Panc1 (cell line): ENCODE measurements around the gene CROCC2. TPM values are rescaled to one million over a fixed set of nuclear protein-coding genes. Genes with fewer than 3 reads are reported as not detected.

ENCODE experiments used
- ATAC-seq: fragments of 200-7000 bp; cut with Tn5 transposase; 2 replicates; pipeline ENCODE4 v1.9.1; 2020; ENCODE audit warnings: mild to moderate bottlenecking, moderate library complexity
- BruUV-seq: library from RNA; stranded (reverse); fragments of 400-500 nt; replicated peaks from 2 replicates; lab custom pipeline; 2021; lab: Mats Ljungman, UMichigan
- CTCF ChIA-PET: fragments of 300-600 bp; sonication (Branson Sonifier 250); formaldehyde crosslinking; loops from one replicate; lab custom pipeline; 2022; ENCODE audit warnings: antibody characterized with exemption; lab: Charles Lee
- POLR2A ChIA-PET: fragments of 300-600 bp; sonication (Branson Sonifier 250); formaldehyde crosslinking; loops from one replicate; lab custom pipeline; 2022; ENCODE audit warnings: antibody characterized with exemption; lab: Charles Lee
- DNase-seq: peaks from one replicate; pipeline ENCODE4 v3.0.0-alpha.2; 2010; ENCODE audit warnings: low read depth, low spot score
- H3K27ac ChIP-seq: 2 replicates; pipeline ENCODE4 v1.5.1; 2011; ENCODE audit warnings: mild to moderate bottlenecking, low read length, inconsistent platforms
- H3K27me3 ChIP-seq: fragments of 200-500 bp; sonication (Bioruptor generic); 2 replicates; pipeline ENCODE4 v1.6.0; 2014; ENCODE audit warnings: low read length, inconsistent platforms; ENCODE audit not compliant: control insufficient read depth, insufficient read depth
- H3K36me3 ChIP-seq: fragments of 200-500 bp; sonication (Bioruptor generic); 2 replicates; pipeline ENCODE4 v1.5.1; 2014; ENCODE audit warnings: inconsistent platforms, mild to moderate bottlenecking, low read length, moderate library complexity; ENCODE audit not compliant: control insufficient read depth, insufficient read depth
- H3K4me1 ChIP-seq: 2 replicates; pipeline ENCODE4 v1.5.1; 2011; ENCODE audit warnings: inconsistent platforms, mild to moderate bottlenecking, low read length, moderate library complexity; ENCODE audit not compliant: control insufficient read depth, insufficient read depth
- H3K4me3 ChIP-seq, 2 experiments: 2 replicates each; pipeline ENCODE4 v1.5.1; 2011 to 2012; ENCODE audit warnings: low read depth in 2 of 2, low read length in 2 of 2, mild to moderate bottlenecking in 2 of 2, inconsistent platforms in 1 of 2, moderate library complexity in 1 of 2
- H3K9me3 ChIP-seq: fragments of 200-500 bp; sonication (Bioruptor generic); 2 replicates; pipeline ENCODE4 v1.5.1; 2014; ENCODE audit warnings: low read depth, mild to moderate bottlenecking, inconsistent platforms, low read length, moderate library complexity; ENCODE audit not compliant: control insufficient read depth, insufficient read depth
- POLR2AphosphoS5 ChIP-seq: IDR thresholded peaks from 2 replicates; pipeline ENCODE4 v1.6.1; 2012; ENCODE audit warnings: mild to moderate bottlenecking, low read depth, low read length, moderate library complexity
- REST ChIP-seq, 2 experiments: IDR thresholded peaks; 2 replicates each; pipeline ENCODE4 v1.6.1; 2011 to 2012; ENCODE audit warnings: low read depth in 2 of 2, control low read depth in 1 of 2, low read length in 1 of 2, mild to moderate bottlenecking in 1 of 2, moderate library complexity in 1 of 2; ENCODE audit not compliant: insufficient read depth in 1 of 2
- SIN3A ChIP-seq: IDR thresholded peaks from 2 replicates; pipeline ENCODE4 v1.6.1; 2012; ENCODE audit warnings: low read depth, mild to moderate bottlenecking, low read length, moderate library complexity, borderline replicate concordance; ENCODE audit not compliant: insufficient read depth
- TCF7L2 ChIP-seq: IDR thresholded peaks from 2 replicates; pipeline ENCODE4 v1.6.1; 2011; ENCODE audit warnings: mild to moderate bottlenecking, low read depth, low read length, inconsistent platforms
- in situ Hi-C: cut with HindIII; loops from 2 replicates; pipeline ENCODE4 v1.10.0; 2016; ENCODE audit warnings: low sequenced_read_pairs, low pct_unique_long_range_greater_than_20kb
- intact Hi-C: fragments of 100-400 bp; cut with micrococcal nuclease; formaldehyde crosslinking; loops from one replicate; pipeline ENCODE4 v1.10.0; 2022; ENCODE audit not compliant: unreplicated experiment
- total RNA-seq: library from RNA; stranded (reverse); gene quantifications from one replicate; pipeline ENCODE4 v1.2.1, GENCODE V29; 2021; ENCODE audit not compliant: unreplicated experiment
- TF ChIP-seq, protein P1 (sequence below): fragments of 450-650 bp; IDR thresholded peaks from 2 replicates; pipeline ENCODE4 v1.5.1; 2017; ENCODE audit warnings: mild to moderate bottlenecking

The CROCC2 gene
- total RNA-seq, 1 experiment from 2014 or later, result 0.23 TPM

DNA sequence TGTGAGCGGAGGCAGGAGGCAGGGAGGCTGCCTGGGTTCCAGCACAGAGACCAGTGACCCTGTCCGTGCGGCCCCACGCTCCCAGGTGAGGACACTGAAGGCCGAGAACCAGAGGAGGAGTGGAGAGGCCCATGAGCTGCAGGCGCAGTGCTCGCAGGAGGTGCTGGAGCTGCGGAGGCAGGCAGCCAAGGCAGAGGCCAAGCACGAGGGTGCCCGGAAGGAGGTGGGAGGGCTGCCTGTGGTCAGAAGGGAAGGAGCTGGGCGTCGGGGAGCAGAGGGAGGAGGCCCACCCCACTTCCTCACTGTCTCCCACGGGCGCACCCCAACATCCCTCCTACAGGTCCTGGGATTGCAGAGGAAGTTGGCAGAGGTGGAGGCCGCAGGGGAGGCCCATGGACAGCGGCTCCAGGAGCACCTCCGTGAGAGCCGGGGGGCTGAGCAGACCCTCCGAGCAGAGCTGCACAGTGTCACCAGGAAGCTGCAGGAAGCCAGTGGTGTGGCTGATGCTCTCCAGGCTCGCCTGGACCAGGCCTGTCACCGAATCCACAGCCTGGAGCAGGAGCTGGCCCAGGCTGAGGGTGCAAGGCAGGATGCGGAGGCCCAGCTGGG, 59.3 kb downstream of the CROCC2 start:
- Histone ChIP-seq H3K27ac (no peak overlapping the region), H3K36me3 (no peaks in the 10 kb centered on the region), H3K4me3 (no peak overlapping the region), H3K27me3 (no peaks in the 10 kb centered on the region), H3K9me3 (no peaks in the 10 kb centered on the region), H3K4me1 (no peaks in the 10 kb centered on the region)
- BruUV-seq, result no TSS peak
- ChIA-PET CTCF (interaction anchor here (0.6 kb wide), 1 partner anchor 113 kb away, joined by 4 read pairs; no protein-coding TSS in a partner anchor), POLR2A (no interaction called here)
- 0 out of 2 replicates have a peak, but pooled peaks have one; percentile 32 for ATAC-seq
- intact Hi-C loops (no loop called here), in situ Hi-C loops (no loop called here)
- DNase-seq, result no peak
- TF ChIP-seq, protein P1, sequence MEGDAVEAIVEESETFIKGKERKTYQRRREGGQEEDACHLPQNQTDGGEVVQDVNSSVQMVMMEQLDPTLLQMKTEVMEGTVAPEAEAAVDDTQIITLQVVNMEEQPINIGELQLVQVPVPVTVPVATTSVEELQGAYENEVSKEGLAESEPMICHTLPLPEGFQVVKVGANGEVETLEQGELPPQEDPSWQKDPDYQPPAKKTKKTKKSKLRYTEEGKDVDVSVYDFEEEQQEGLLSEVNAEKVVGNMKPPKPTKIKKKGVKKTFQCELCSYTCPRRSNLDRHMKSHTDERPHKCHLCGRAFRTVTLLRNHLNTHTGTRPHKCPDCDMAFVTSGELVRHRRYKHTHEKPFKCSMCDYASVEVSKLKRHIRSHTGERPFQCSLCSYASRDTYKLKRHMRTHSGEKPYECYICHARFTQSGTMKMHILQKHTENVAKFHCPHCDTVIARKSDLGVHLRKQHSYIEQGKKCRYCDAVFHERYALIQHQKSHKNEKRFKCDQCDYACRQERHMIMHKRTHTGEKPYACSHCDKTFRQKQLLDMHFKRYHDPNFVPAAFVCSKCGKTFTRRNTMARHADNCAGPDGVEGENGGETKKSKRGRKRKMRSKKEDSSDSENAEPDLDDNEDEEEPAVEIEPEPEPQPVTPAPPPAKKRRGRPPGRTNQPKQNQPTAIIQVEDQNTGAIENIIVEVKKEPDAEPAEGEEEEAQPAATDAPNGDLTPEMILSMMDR, result no peak
- TF ChIP-seq POLR2AphosphoS5, result no peak
- no peak for TF ChIP-seq TCF7L2
- no peak for TF ChIP-seq REST (IDR thresholded peaks at IDR 0.05; ENCODE audit: insufficient read depth in 1 of 2, low read depth in 2 of 2, low read length in 1 of 2)
- TF ChIP-seq SIN3A, result no peak

- ChIA-PET POLR2A (no interaction called here), CTCF (interaction anchor here (0.6 kb wide), 1 partner anchor 113 kb away, joined by 4 read pairs; no protein-coding TSS in a partner anchor)
- H3K9me3 ChIP-seq, result no peaks in the 10 kb centered on the region
- in situ Hi-C loops, result no loop called here
- no peak for DNase-seq
- H3K27me3 ChIP-seq, result no peaks in the 10 kb centered on the region
- no peaks in the 10 kb centered on the region for H3K4me1 ChIP-seq
- no peak overlapping the region for H3K4me3 ChIP-seq
- H3K27ac ChIP-seq, result no peak overlapping the region
- TF ChIP-seq REST (IDR thresholded peaks at IDR 0.05; ENCODE audit: insufficient read depth in 1 of 2, low read depth in 2 of 2, low read length in 1 of 2) (no peak), TCF7L2 (no peak), POLR2AphosphoS5 (no peak), SIN3A (no peak)
- TF ChIP-seq, protein P1, result no peak
- 0 out of 2 replicates have a peak, but pooled peaks have one; percentile 27 for ATAC-seq
- H3K36me3 ChIP-seq, result no peaks in the 10 kb centered on the region
- no TSS peak for BruUV-seq
- intact Hi-C loops, result no loop called here
Observed at GRCh38 chr2:240965905-240966456, 59.8 kb downstream of the CROCC2 start.
